K562 (cell line): ENCODE data around the gene GPATCH3. TPM values are rescaled to one million over a fixed set of nuclear protein-coding genes. Genes with fewer than 3 reads are reported as not detected.

ENCODE experiments used
- ARHGAP35 ChIP-seq: fragments of 450-650 bp; IDR thresholded peaks from 2 replicates; pipeline ENCODE4 v1.6.1; 2018; ENCODE audit not compliant: partially characterized antibody
- ATF1 ChIP-seq, 2 experiments: fragments of 450-650 bp in 1 of 2; IDR thresholded peaks; 2 replicates each; pipeline ENCODE4 v1.6.1; 2016; ENCODE audit warnings: missing compliant biosample characterization in 1 of 2, missing genetic modification characterization in 1 of 2
- CUX1 ChIP-seq: fragments of 200-800 bp; sonication (Bioruptor generic); IDR thresholded peaks from 2 replicates; pipeline ENCODE4 v1.6.1; 2016; ENCODE audit warnings: missing genetic modification characterization, missing compliant biosample characterization
- E2F1 ChIP-seq: sonication (generic); formaldehyde crosslinking; IDR thresholded peaks from 2 replicates; pipeline ENCODE4 v1.8.1; 2023; ENCODE audit warnings: mild to moderate bottlenecking, missing genetic modification reagents, moderate library complexity
- GTF2E2 ChIP-seq: fragments of 200-800 bp; sonication (Bioruptor generic); IDR thresholded peaks from 2 replicates; pipeline ENCODE4 v1.6.1; 2016; ENCODE audit warnings: missing genetic modification characterization, missing compliant biosample characterization
- GTF2F1 ChIP-seq: IDR thresholded peaks from 2 replicates; pipeline ENCODE4 v1.6.1; 2011; ENCODE audit warnings: low read depth, low read length, improper control_type of control experiment
- MXI1 ChIP-seq: IDR thresholded peaks from 2 replicates; pipeline ENCODE4 v1.6.1; 2011; ENCODE audit warnings: low read depth, mild to moderate bottlenecking, improper control_type of control experiment, low read length
- NFE2 ChIP-seq: IDR thresholded peaks from 2 replicates; pipeline ENCODE4 v1.6.1; 2014; ENCODE audit warnings: antibody characterized with exemption, low read depth
- PHF20 ChIP-seq: fragments of 450-650 bp; IDR thresholded peaks from 2 replicates; pipeline ENCODE4 v1.6.1; 2018; ENCODE audit not compliant: partially characterized antibody
- RAD21 ChIP-seq, 2 experiments: fragments of 250-450 bp in 1 of 2; fragments of 450-650 bp in 1 of 2; sonication (Bioruptor Pico) in 1 of 2; formaldehyde crosslinking in 1 of 2; IDR thresholded peaks in 1 of 2; conservative IDR thresholded peaks in 1 of 2; 2 replicates each; pipeline versions ENCODE4 v1.4.0 to v1.8.0; 2020 to 2022; ENCODE audit warnings: mild to moderate bottlenecking in 2 of 2, moderate library complexity in 1 of 2
- RUNX1 ChIP-seq: sonication (generic); IDR thresholded peaks from 2 replicates; pipeline ENCODE4 v1.6.1; 2016; ENCODE audit warnings: antibody characterized with exemption, low read depth
- SIX5 ChIP-seq, 2 experiments: IDR thresholded peaks; 2 replicates each; pipeline ENCODE4 v1.6.1; 2011; ENCODE audit warnings: low read length in 2 of 2, borderline replicate concordance in 1 of 2, low read depth in 1 of 2, mild to moderate bottlenecking in 1 of 2, moderate library complexity in 1 of 2; ENCODE audit not compliant: insufficient read depth in 1 of 2
- SP1 ChIP-seq: sonication (generic); formaldehyde crosslinking; IDR thresholded peaks from 2 replicates; pipeline ENCODE4 v1.8.1; 2022; ENCODE audit warnings: mild to moderate bottlenecking, missing genetic modification reagents
- TAF7 ChIP-seq: fragments of 450-650 bp; IDR thresholded peaks from 2 replicates; pipeline ENCODE4 v1.6.1; 2016; ENCODE audit warnings: missing genetic modification characterization, missing compliant biosample characterization
- TRIM24 ChIP-seq, 2 experiments: fragments of 450-650 bp; IDR thresholded peaks; 2 replicates each; pipeline ENCODE4 v1.6.1; 2016
- TRIM28 ChIP-seq: fragments of 450-650 bp; IDR thresholded peaks from 2 replicates; pipeline ENCODE4 v1.6.1; 2017
- USF2 ChIP-seq: sonication (generic); formaldehyde crosslinking; IDR thresholded peaks from 2 replicates; pipeline ENCODE4 v1.5.0; 2020; ENCODE audit warnings: missing genetic modification reagents
- ZNF274 ChIP-seq: IDR thresholded peaks from 2 replicates; pipeline ENCODE4 v1.6.1; 2011; ENCODE audit warnings: low read depth, mild to moderate bottlenecking, low read length, moderate library complexity, borderline replicate concordance
- ZNF57 ChIP-seq: fragments of 450-650 bp; formaldehyde crosslinking; IDR thresholded peaks from 2 replicates; pipeline ENCODE4 v1.4.0; 2020; ENCODE audit warnings: mild to moderate bottlenecking, moderate library complexity
- polyA plus RNA-seq, 8 experiments: library from polyadenylated mRNA; depleted of rRNA in 4 of 8; stranded (reverse) in 5 of 8; unstranded in 3 of 8; fragments of >200 nt; fragmentation: Nextera tagmentation in 2 of 8; fragmentation: Illumina TruSeq in 1 of 8; extraction: Ambion mirVana in 2 of 8; extraction: Trizol in 1 of 8; gene quantifications; 2 replicates each; pipeline versions ENCODE4 v1.2.1 to v1.2.3, GENCODE V29; 2011 to 2014; ENCODE audit warnings: inconsistent platforms in 1 of 8, missing spikeins in 1 of 8
- total RNA-seq, 7 experiments: library from RNA; depleted of rRNA in 6 of 7; stranded (reverse); fragments of >200 nt in 6 of 7; fragmentation: Illumina TruSeq in 2 of 7; extraction: Trizol in 2 of 7; gene quantifications; 2 replicates each; pipeline versions ENCODE4 v1.2.1 to v1.2.3, GENCODE V29; 2011 to 2021; ENCODE audit warnings: low replicate concordance in 1 of 7

Gene GPATCH3
- total and polyA plus RNA-seq, 9 of the 15 experiments (the other 6 are each of a cell fraction or from before 2014, with no cell fraction given) = 1.6 to 23.0 (median 13.3) TPM

GRCh38 chr1:26900001-26900814 lies at the start of gene GPATCH3 (continued):
- TF ChIP-seq ZNF274 (no peak), TRIM28 (peak; percentile 56), ATF1 (CRISPR knock-in tag; IDR thresholded peaks at IDR 0.05) (no peak), ATF1 (tag; IDR thresholded peaks at IDR 0.05) (peak; percentile 72), E2F1 (CRISPR knock-in tag) (no peak; the same call in 1 of the 2 replicates), TRIM24 (IDR thresholded peaks at IDR 0.05) (0 out of 4 replicates have a peak, but pooled peaks have one; percentile 9 to 41), ARHGAP35 (peak; percentile 98), GTF2E2 (tag) (peak; percentile 97), PHF20 (peak; percentile 100), SIX5 (IDR thresholded peaks at IDR 0.05; ENCODE audit: borderline replicate concordance in 1 of 2, insufficient read depth in 1 of 2, low read depth in 1 of 2, low read length in 2 of 2) (peak in 1 of 2 experiments; percentile 42; a peak in 1 of 4 replicates), ZNF57 (CRISPR knock-in tag) (no peak), SP1 (CRISPR knock-in tag) (peak; percentile 73), RUNX1 (0 out of 2 replicates have a peak, but pooled peaks have one; percentile 55), USF2 (CRISPR knock-in tag) (peak; percentile 99), TAF7 (tag) (peak; percentile 95), RAD21 (CRISPR knock-in tag; conservative IDR thresholded peaks at IDR 0.05 in 1 of 2, IDR thresholded peaks at IDR 0.05 in 1 of 2) (no peak), CUX1 (CRISPR knock-in tag) (no peak), MXI1 (peak; percentile 72), NFE2 (peak; percentile 45; the same call in 1 of the 2 replicates), GTF2F1 (peak; percentile 75; the same call in 1 of the 2 replicates)
